Activated CD8-positive, alpha-beta memory T cell treated with anti-CD3 and anti-CD28 coated beads for 36 hours (primary cell): ENCODE data around the gene RAB11FIP3. TPM values are rescaled to one million over a fixed set of nuclear protein-coding genes. Genes with fewer than 3 reads are reported as not detected.

Experiments
- CTCF ChIA-PET: fragments of 350-600 bp; sonication (Branson Sonifier 250); formaldehyde crosslinking; loops from one replicate; lab custom pipeline; 2021; ENCODE audit warnings: antibody characterized with exemption; lab: Charles Lee
- POLR2A ChIA-PET: fragments of 350-600 bp; sonication (Branson Sonifier 250); formaldehyde crosslinking; loops from one replicate; lab custom pipeline; 2021; ENCODE audit warnings: antibody characterized with exemption; lab: Charles Lee
- total RNA-seq, 2 experiments: library from RNA; stranded (reverse); gene quantifications; one replicate each; pipeline ENCODE4 v1.2.3, GENCODE V29; 2021

RAB11FIP3 gene
- total RNA-seq, 2 experiments from 2014 or later = 28.2 to 29.3 TPM

DNA sequence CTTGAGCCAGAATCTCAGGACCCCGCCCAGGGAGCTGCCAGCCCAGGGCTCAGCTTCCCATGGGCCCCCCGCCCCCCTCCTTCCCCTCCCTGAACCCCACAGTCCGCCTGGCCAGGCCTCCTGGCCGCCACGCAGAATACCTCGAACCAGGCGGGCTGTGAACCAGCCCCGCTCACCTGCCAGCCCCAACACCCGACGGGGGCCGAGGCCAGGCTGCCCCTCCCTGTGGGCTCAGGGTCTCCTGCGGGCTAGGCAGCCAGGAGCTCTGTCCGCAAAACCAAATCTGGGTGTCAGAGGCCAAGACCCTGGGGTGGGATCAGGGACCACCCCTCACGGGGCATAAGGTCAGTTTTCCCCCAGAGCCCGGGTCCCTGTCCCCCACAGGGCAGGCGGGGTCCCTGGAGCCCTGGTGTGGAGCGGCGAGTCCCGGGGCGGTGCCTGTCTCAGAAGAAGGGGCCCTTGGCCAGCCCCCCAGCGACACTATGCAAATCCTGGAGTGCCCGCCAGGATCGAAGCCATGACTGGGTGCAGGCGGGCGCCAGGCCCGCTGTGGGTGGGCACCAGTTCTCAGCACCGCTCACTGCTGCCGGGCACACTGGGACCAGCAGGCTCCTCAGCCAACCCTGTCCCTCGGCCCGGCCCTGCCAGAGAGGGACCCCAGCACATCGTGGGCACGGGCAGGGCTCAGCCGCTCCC, 128.3 kb downstream of the RAB11FIP3 start:
- ChIA-PET CTCF (no interaction called here), POLR2A (no interaction called here)

DNA sequence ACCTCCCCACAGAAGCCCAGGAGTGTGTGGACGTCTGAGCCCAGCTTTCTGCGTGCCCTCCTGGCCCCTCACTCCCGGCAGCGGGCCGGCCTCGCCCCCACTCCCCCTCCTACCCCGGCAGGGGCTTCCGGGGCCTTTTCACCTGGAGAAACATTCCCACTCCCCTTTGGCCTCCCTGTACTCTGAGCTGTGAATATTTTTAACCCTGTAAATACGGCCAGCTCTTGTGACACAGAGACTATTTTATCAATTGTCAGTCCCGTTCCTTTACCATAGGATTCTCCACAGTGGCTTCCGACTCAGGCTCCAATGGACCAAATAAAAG, 128.8 kb downstream of the RAB11FIP3 start:
- POLR2A ChIA-PET = no interaction called here
- CTCF ChIA-PET = no interaction called here

DNA sequence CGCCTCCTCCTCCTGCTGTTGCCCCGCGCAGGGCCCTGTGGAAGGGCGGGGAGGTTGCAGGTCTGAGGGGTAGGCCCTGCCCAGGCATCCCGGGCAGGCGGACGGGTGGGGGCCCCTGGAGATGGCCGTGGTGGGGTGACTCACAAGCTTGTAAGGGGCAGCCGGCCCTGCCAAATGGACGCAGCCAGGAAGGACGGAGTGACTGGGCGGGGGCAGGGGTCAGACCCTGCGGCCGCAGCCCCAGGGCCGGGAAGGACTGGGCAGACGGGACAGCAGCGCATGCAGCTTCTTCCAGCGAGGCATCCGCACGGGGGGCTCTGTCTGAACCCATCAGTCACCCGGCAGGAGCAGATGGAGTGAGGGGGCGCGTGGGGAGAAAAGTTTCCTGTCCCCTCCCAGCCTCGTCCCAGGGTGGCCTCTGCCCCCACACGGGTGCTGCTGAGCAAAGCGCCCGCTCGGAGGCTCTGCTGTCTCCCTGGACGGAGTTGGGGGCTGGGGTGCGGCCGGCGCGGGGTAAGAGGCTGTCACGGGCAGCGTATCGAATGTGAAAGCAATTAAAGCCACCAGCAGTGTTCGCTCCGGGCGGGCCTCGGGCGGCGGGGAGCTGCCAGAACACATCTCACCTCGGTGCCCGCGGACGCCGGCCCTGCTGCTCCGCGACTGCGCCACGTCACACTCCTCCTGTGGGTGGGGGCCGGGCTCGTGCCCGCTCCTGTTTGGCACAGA, 129.4 kb downstream of the RAB11FIP3 start:
- POLR2A ChIA-PET = no interaction called here
- CTCF ChIA-PET = no interaction called here

DNA sequence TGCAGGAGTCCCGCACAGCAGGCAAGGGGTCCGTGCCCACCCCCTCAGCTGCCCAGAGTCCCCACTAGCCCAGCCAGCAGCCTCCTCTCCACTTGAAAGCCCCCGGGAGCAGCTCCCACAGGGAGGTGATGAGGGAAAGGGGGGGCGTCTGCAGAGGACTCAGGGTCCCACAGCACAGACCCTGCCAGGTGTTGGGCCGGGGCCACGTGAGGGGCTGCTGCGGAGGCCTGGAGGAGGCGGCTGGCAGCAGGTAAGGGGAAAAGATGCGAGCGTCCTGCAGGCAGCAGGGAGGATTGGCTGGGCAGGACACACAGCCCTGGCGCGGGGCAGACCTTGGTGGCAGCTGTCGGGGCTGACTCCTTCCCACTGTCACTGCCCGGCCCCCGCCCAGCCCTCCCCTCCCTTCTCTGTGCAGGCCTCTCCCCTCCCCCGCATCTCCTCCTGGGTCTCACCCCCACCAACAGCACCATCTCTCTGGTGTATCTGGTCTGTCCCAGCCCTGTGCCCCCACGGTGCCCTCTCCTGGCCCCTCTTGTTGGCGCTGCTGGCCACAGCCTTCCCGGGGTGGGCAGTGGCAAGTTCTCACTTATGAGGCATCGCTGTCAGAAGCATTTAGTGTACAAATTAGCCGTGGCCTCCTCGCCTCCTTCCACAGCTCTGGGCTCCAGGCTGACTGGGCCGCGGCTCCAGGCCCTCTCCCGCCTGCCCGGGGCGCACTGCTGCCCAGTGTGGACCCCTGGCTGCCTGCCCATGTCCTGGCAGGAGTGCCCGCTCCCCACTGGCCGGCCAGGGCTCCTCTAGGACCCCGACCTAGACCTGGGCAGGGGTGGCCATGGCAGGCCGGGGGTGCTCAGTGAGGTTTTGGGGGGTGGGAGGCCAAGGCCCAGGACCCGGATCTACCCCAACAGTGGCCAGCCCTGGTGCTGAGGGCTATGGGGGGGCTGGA, 130.4 kb downstream of the RAB11FIP3 start:
- CTCF ChIA-PET = no interaction called here
- POLR2A ChIA-PET = interaction anchor here (0.5 to 0.6 kb wide), 2 partner anchors 21 to 40 kb away, joined by 3 to 4 read pairs; no protein-coding TSS in a partner anchor

GRCh38 chr16:556474-557173, 131.2 kb downstream of the RAB11FIP3 start:
- POLR2A ChIA-PET = interaction anchor here (0.5 kb wide), 1 partner anchor 39 kb away, joined by 3 read pairs; no protein-coding TSS in a partner anchor
- CTCF ChIA-PET = no interaction called here

DNA sequence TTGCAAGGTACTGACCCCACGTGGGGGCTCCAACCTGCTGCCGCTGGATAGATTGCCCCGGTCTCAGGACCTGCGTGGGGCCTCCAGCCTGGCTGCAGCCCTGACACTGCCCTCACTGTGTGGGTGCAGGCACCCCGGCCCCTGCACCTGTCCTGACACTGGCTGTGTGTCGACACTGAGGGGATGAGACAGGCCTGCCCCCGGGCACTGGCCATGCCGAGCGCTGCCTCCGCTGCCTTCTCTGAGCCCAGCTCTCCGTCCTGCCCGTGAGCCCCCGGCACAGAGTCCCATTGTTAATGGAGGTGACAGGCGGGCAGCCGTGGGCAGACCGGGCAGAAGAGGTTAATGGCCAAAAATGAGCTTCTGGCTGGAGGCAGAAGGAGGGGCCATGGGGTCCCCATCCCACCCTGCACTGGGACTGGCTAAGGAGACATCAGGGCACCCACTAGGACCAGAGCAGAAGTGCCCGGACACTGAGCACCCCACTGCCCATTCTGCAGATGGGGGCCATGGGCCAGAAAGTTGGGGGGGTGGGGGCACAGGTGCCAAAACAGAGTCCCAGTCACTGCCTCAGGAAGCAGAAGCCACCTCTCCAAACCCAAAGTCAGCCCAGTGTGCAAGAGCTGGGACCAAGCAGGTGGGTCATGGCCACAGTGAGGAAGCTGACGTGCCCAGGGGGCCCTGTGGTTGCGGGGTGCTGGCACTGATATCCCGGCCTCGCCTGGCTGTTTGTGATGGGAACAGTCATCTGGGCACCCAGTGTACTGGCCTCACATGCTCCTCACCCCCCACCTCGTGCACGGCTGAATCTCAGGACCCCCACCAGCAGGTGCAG, 132.2 kb downstream of the RAB11FIP3 start:
- ChIA-PET POLR2A (no interaction called here), CTCF (interaction anchor here (0.6 kb wide), 1 partner anchor 21 kb away, joined by 3 read pairs; no protein-coding TSS in a partner anchor)

- CTCF ChIA-PET = interaction anchor here (0.6 kb wide), 1 partner anchor 21 kb away, joined by 3 read pairs; no protein-coding TSS in a partner anchor
These were observed 133.0 kb downstream of the RAB11FIP3 start for GRCh38 chr16:558298-559020.

GRCh38 chr16:559021-559380, 133.6 kb downstream of the RAB11FIP3 start:
- POLR2A ChIA-PET = no interaction called here
- CTCF ChIA-PET = no interaction called here

More at GRCh38 chr16:558298-559020, 133.0 kb downstream of the RAB11FIP3 start:
- POLR2A ChIA-PET = no interaction called here

DNA sequence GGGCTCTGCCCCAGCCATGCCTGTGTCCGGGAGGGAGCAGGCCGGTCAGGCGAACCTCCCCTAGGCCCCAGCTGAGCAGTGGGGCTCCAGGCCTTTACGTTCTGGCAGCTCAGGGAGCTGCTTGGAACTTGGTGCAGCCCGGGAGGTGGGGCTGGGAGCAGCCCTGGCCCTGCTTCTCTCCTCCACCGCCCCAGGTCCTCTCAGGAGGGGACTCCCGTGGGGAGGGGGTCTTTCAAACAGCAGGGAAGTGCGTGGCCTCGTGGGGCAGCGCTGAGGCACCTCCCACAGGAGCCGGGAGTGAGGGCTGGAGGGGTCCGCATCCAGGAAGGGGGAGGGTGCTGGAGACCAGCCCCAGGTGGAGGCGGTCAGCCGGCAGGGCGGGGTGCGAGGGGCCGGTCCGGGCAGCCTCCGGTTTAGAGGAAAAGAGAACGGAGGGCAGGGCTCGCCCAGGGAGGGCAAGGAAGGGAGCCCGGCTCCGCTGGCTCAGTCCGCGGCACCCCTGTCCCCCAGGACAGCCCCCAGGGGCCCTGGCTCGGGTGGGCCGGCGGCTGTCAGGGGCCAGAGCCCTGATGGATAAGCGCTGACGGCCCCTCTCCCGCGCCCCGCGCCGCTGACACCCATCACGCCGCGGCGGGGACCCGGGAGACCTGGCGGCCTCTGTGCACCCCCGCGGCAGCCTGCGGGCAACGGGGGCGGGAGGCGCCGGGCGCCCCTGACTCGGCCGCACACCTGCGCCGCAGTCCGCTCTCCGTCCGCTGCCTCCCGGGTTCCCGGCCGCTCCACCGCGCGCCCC, 134.2 kb downstream of the RAB11FIP3 start:
- ChIA-PET POLR2A (no interaction called here), CTCF (no interaction called here)

GRCh38 chr16:560204-560700, 134.8 kb downstream of the RAB11FIP3 start, which contains the start of gene PRR35:
Gene PRR35, plus strand, starts transcription at chr16:560394. Its CDS starts 2,901 bp downstream, at chr16:563295.
- ChIA-PET POLR2A (no interaction called here), CTCF (no interaction called here)

DNA sequence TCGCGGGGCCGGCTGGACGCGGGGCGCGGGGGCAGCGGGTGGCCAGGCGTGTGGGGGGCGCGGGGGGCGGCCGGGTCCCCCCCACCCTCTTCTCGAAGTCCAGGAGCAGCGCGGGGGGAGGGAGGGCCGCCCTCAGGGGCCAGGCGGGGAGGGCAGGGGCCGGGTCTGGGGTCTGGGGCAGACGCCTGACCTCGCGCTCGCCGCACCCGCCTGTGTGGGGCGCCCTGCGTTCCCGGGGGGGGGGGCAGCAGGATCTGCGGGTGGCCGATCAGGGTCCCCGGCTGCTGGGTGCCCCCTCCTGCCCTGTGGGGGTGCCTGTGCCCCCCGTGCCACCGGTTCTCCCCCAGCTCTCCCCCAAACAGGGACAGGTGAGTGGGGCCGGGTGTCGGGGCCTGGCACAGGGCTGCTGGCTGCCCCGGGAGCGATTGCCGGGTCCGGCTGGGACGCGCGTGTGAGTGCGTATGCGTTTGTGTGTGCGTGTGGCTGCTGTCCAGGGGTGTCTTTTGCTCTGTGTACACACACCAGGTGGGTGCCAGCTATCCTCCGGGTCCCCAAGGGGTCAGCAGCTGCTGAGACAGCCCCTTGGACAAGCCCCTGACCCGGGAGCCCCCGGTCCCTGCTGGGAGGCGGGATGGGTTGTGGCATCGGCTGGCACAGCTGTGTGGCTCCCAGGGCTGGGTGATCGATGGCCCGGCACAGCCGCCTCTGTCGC, 135.4 kb downstream of the RAB11FIP3 start:
- ChIA-PET POLR2A (no interaction called here), CTCF (no interaction called here)

DNA sequence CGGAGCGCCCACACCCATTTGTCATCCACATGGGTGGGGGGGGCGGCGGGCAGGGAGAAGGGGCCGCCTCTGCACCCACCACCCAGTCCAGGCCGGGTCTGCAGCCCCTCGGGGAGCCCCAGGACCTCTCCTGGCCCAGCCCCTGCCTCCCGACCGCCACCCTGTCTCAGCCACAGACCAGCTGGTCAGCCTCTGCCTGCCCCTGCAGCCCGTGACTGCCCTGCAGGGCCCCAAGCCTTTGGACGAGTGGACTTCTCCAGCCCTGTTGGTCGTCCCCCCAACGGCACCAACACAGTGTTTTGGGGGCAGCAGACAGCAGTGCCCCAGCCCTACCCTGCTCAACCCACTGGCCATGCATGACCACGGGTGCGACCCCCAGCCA, 136.0 kb downstream of the RAB11FIP3 start:
- POLR2A ChIA-PET = no interaction called here
- CTCF ChIA-PET = no interaction called here

DNA sequence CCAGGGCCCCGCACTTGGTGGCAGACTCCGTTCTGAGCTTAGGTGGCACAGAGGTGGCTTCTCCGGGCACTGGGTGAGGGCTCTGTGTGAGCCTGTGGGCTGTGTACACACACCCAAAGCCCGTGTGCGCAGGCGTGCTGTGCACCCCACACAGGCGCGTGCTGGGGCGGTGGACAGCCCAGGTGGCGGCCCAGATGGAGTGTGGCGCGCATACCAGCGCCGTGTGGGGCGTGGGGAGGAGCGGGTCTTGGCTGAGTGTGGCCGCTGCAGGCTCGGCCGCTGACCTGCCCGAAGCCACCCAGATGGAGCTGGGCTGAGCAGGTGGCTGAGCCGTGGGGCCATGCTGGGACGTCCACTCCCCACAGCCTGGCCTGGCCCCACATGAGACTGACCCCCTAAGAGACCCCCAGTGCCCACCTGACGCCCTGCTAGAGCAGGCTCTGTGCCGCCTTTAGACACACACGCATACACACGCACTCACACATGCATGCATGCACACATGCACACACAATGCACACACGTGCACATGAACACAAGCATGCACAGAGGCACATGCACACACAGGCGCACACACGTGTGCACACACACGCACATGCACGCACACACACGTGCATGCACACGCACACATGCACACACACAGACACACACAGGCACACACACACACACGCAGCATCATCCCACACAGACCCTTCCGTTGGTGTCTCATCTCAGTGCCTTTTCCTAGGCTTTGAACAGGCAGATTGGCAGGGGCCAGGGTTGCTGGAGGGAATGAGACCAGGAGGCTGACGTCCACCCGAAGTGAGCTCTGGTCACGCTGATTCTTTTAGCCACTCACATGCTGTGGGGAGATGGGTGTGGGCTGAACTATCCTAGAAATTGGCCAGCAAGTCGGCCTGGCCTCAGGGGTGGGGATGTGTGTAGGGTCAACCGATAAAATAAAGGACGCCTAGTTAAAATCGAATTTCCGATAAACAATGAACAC, 136.8 kb downstream of the RAB11FIP3 start:
- CTCF ChIA-PET = no interaction called here
- POLR2A ChIA-PET = no interaction called here

- POLR2A ChIA-PET = no interaction called here
- CTCF ChIA-PET = no interaction called here
These were observed 137.7 kb downstream of the RAB11FIP3 start for GRCh38 chr16:563072-563644.
